Measurements from ENCODE around the gene EPHA4.

EPHA4 gene

GRCh38 chr2:221553333-221553732, 18.8 kb downstream of the EPHA4 start:
- TF ChIP-seq POU2F2 (IDR thresholded peaks at IDR 0.05; ENCODE audit: low read depth, low read length): no peak
- TF ChIP-seq TAF1 (IDR thresholded peaks at IDR 0.05; ENCODE audit: low read depth, low read length): no peak
- TF ChIP-seq SPI1 (IDR thresholded peaks at IDR 0.05; ENCODE audit: low read depth, low read length): no peak
- TF ChIP-seq POLR2A (IDR thresholded peaks at IDR 0.05; ENCODE audit: low read depth, low read length): no peak
- no peak for TF ChIP-seq PAX5 (IDR thresholded peaks at IDR 0.05; ENCODE audit: insufficient read depth, low read length, severe bottlenecking)
- no peak for TF ChIP-seq POLR2AphosphoS5 (IDR thresholded peaks at IDR 0.05; ENCODE audit: low read depth, low read length)
- no peak for DNase-seq (ENCODE audit: insufficient read length, low spot score)
- no peak for FAIRE-seq

GRCh38 chr2:221552291-221552690, 19.8 kb downstream of the EPHA4 start:
- FAIRE-seq (no peak), DNase-seq (ENCODE audit: insufficient read length, low spot score) (no peak)
- no peak for TF ChIP-seq POLR2A (IDR thresholded peaks at IDR 0.05; ENCODE audit: low read depth, low read length)
- no peak for TF ChIP-seq POLR2AphosphoS5 (IDR thresholded peaks at IDR 0.05; ENCODE audit: low read depth, low read length)
- TF ChIP-seq SPI1 (IDR thresholded peaks at IDR 0.05; ENCODE audit: low read depth, low read length): no peak

GRCh38 chr2:221551864-221552263, 20.2 kb downstream of the EPHA4 start:
- FAIRE-seq (no peak), DNase-seq (ENCODE audit: insufficient read length, low spot score) (no peak)
- TF ChIP-seq POU2F2 (IDR thresholded peaks at IDR 0.05; ENCODE audit: low read depth, low read length): no peak
- no peak for TF ChIP-seq TAF1 (IDR thresholded peaks at IDR 0.05; ENCODE audit: low read depth, low read length)
- no peak for TF ChIP-seq POLR2A (IDR thresholded peaks at IDR 0.05; ENCODE audit: low read depth, low read length)
- no peak for TF ChIP-seq POLR2AphosphoS5 (IDR thresholded peaks at IDR 0.05; ENCODE audit: low read depth, low read length)
- no peak for TF ChIP-seq PAX5 (IDR thresholded peaks at IDR 0.05; ENCODE audit: insufficient read depth, low read length, severe bottlenecking)
- TF ChIP-seq SPI1 (IDR thresholded peaks at IDR 0.05; ENCODE audit: low read depth, low read length): no peak

- FAIRE-seq (no peak), DNase-seq (ENCODE audit: insufficient read length, low spot score) (no peak)
- TF ChIP-seq TAF1 (IDR thresholded peaks at IDR 0.05; ENCODE audit: low read depth, low read length) (no peak), POLR2A (IDR thresholded peaks at IDR 0.05; ENCODE audit: low read depth, low read length) (no peak), SPI1 (IDR thresholded peaks at IDR 0.05; ENCODE audit: low read depth, low read length) (no peak), POU2F2 (IDR thresholded peaks at IDR 0.05; ENCODE audit: low read depth, low read length) (no peak), PAX5 (IDR thresholded peaks at IDR 0.05; ENCODE audit: insufficient read depth, low read length, severe bottlenecking) (no peak), POLR2AphosphoS5 (IDR thresholded peaks at IDR 0.05; ENCODE audit: low read depth, low read length) (no peak)
Observed at GRCh38 chr2:221549143-221549542, 23.0 kb downstream of the EPHA4 start.

GRCh38 chr2:221546505-221547225, 25.4 kb downstream of the EPHA4 start:
- no peak for FAIRE-seq

GRCh38 chr2:221541131-221541735, 30.9 kb downstream of the EPHA4 start:
- DNase-seq (ENCODE audit: insufficient read length, low spot score) (no peak), FAIRE-seq (no peak)
- TF ChIP-seq POU2F2 (IDR thresholded peaks at IDR 0.05; ENCODE audit: low read depth, low read length) (no peak), POLR2A (IDR thresholded peaks at IDR 0.05; ENCODE audit: low read depth, low read length) (no peak)

More at GRCh38 chr2:221546505-221547225, 25.4 kb downstream of the EPHA4 start:
- TF ChIP-seq SPI1 (IDR thresholded peaks at IDR 0.05; ENCODE audit: low read depth, low read length) (no peak), POU2F2 (IDR thresholded peaks at IDR 0.05; ENCODE audit: low read depth, low read length) (no peak), PAX5 (IDR thresholded peaks at IDR 0.05; ENCODE audit: insufficient read depth, low read length, severe bottlenecking) (no peak), POLR2A (IDR thresholded peaks at IDR 0.05; ENCODE audit: low read depth, low read length) (no peak), TAF1 (IDR thresholded peaks at IDR 0.05; ENCODE audit: low read depth, low read length) (no peak), POLR2AphosphoS5 (IDR thresholded peaks at IDR 0.05; ENCODE audit: low read depth, low read length) (no peak)
- DNase-seq (ENCODE audit: insufficient read length, low spot score): no peak

GRCh38 chr2:221539246-221539645, 32.9 kb downstream of the EPHA4 start:
- TF ChIP-seq POLR2A (IDR thresholded peaks at IDR 0.05; ENCODE audit: low read depth, low read length): no peak
- FAIRE-seq: no peak
- DNase-seq (ENCODE audit: insufficient read length, low spot score): no peak

GRCh38 chr2:221535824-221536223, 36.3 kb downstream of the EPHA4 start:
- no peak for DNase-seq (ENCODE audit: insufficient read length, low spot score)
- no peak for TF ChIP-seq PAX5 (IDR thresholded peaks at IDR 0.05; ENCODE audit: insufficient read depth, low read length, severe bottlenecking)
- FAIRE-seq: no peak

- no peak for DNase-seq (ENCODE audit: insufficient read length, low spot score)
- FAIRE-seq: no peak
Observed at GRCh38 chr2:221533299-221533698, 38.8 kb downstream of the EPHA4 start.

GRCh38 chr2:221532641-221533040, 39.5 kb downstream of the EPHA4 start:
- TF ChIP-seq POLR2AphosphoS5 (IDR thresholded peaks at IDR 0.05; ENCODE audit: low read depth, low read length): no peak
- TF ChIP-seq PAX5 (IDR thresholded peaks at IDR 0.05; ENCODE audit: insufficient read depth, low read length, severe bottlenecking): no peak
- no peak for TF ChIP-seq POLR2A (IDR thresholded peaks at IDR 0.05; ENCODE audit: low read depth, low read length)
- no peak for TF ChIP-seq POU2F2 (IDR thresholded peaks at IDR 0.05; ENCODE audit: low read depth, low read length)
- TF ChIP-seq SPI1 (IDR thresholded peaks at IDR 0.05; ENCODE audit: low read depth, low read length): no peak
- TF ChIP-seq TAF1 (IDR thresholded peaks at IDR 0.05; ENCODE audit: low read depth, low read length): no peak
- no peak for FAIRE-seq
- no peak for DNase-seq (ENCODE audit: insufficient read length, low spot score)

More at GRCh38 chr2:221533299-221533698, 38.8 kb downstream of the EPHA4 start:
- TF ChIP-seq SPI1 (IDR thresholded peaks at IDR 0.05; ENCODE audit: low read depth, low read length) (no peak), POLR2AphosphoS5 (IDR thresholded peaks at IDR 0.05; ENCODE audit: low read depth, low read length) (no peak), POU2F2 (IDR thresholded peaks at IDR 0.05; ENCODE audit: low read depth, low read length) (no peak), PAX5 (IDR thresholded peaks at IDR 0.05; ENCODE audit: insufficient read depth, low read length, severe bottlenecking) (no peak), POLR2A (IDR thresholded peaks at IDR 0.05; ENCODE audit: low read depth, low read length) (no peak), TAF1 (IDR thresholded peaks at IDR 0.05; ENCODE audit: low read depth, low read length) (no peak)
